Eye (tissue), 1 donor: ENCODE measurements around the gene RIPOR3.
"Not testable (repeated sequence)": the region's sequence is repeated elsewhere in the genome, so short reads cannot be mapped to it uniquely, and the experiment has no call there.

Experiments used
- DNase-seq: peaks from one replicate; pipeline ENCODE4 v3.0.0-alpha.2; 2015

Gene RIPOR3

DNA sequence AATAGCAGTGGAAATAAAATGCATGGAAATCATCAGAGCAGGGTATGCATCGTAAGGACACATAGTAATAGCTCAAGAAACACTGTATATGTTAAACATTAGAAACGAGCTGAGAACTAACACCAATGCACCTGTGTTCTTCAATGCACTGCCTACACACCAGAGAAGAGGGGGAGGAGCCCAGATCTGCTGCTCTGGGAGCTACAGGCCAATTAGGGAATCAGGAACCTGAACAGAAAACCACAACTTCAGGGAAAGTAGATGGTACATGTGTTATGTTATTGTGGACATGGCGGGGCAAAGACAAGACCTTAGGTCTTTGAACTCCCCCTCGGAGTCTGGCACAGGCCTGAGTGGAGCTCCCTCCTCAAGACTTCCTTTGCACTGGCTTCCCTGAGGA, 39.7 kb downstream of the RIPOR3 start:
- DNase-seq = no peak

GRCh38 chr20:50649590-50649989, 41.8 kb downstream of the RIPOR3 start:
- DNase-seq = no peak

- no peak for DNase-seq
Measured at GRCh38 chr20:50648651-50649050, 42.7 kb downstream of the RIPOR3 start.

- DNase-seq = no peak
Measured at GRCh38 chr20:50646483-50646996, 44.8 kb downstream of the RIPOR3 start.

DNA sequence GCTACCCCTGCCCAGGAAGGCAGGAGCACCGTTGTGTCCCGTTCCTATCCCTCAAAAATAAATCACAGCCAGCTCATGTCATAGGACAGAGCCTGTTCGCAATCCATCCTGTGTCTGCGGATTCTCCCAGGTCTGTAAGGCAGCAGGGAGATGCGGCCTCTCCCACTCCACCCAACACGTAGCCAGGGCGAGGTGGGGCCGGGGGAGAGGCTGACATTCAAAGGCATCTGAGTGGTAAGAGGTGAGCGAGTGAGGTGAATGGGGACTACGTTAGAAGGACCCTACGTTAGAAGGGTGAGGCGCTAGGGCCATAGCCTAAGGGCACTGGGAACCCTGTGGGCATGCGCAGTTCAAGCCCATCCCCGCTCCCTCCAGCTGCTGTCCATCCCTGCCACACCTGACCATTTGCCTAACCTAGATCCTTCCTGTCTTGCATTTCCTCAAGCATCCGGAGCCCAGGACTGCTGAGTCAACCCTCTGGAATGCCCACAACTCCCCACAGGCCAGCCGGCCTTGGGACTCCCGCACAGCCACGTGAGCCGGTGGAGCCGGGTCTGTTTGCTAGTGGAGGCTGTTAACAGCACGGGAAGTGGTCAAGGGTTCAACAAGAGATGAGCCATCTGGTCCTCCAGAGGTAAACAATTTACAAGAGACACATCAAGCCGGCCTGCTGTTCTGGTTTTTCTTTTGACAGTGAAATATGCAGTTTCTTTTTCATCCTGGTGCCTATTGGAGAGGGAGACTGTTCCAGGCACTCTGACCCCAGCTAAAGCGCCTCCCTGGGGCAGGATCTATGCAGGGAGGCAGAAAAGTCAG, 45.9 kb downstream of the RIPOR3 start:
- DNase-seq = peak; percentile 41

GRCh38 chr20:50642288-50642803, 49.0 kb downstream of the RIPOR3 start:
- no peak for DNase-seq

DNA sequence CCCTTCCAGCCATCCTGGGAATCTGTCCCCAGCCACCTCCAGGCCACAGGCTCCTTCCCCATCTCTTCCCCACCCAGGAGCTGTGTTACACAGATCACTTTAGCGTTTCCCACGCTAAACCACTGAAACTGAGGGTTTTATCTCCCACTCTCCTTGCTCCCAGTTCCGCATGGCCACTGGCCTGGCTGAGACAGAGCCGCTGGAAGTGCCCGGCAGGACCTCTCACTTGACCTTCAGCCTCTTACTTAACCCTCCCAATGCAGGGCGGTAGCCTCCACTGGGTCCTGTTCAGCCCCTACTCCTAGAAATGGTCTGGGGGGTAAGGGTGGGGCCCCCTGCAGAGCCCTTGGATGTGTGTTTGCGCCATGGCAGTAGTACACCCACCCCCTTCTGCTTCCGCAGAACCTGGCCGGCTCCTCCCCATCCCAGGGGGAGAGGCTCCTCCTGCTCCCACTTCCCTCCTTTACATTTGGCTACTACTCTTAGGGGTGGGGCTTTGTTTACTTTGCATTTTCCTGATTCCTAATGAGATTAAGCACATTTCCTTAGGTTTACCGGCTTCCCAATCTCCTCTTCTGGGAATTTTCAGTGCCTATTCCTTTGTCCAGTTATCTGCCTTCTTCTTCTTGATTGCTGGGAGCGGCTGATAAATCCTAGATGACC, 49.6 kb downstream of the RIPOR3 start:
- DNase-seq = not testable (repeated sequence)

DNA sequence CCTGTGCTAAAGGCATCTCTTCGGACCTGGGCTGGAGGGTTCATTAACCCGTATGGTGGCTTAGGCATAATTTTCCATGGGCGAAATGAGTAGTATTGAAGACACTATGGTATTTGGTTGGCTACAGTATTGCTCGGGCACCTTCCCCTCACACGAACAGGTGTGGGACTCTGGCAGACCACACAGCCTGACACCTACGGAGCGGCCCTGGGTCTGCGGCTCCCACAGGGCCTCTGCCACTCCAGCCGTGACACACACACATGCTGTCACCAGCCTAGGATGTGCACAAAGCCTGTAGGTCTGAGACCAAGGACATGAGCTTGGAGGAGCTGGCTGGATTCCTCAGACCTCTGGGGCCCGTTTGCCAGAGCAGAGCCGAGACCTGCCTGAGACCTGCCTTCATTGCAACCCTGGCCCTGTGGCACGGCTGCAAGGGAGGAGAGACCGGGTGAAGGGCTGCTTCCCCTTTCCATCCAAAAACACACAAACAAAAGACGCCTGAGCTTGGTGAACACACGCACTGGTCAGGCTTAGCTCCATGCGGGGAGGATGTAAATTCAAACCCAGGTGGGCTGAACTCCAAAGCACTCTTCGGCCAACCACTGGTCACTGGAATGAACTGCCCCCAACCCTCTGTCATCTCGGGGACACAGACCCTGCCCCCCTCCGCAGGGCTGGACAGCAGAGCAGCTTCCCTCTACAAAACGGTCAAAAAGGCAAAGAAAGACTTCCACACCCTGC, 51.2 kb downstream of the RIPOR3 start:
- DNase-seq = not testable (repeated sequence)

GRCh38 chr20:50638015-50638847, 53.1 kb downstream of the RIPOR3 start:
- DNase-seq = peak; percentile 59

- DNase-seq = peak; percentile 37
Measured at GRCh38 chr20:50636601-50637540, 54.5 kb downstream of the RIPOR3 start.

- peak; percentile 78 for DNase-seq
Measured at GRCh38 chr20:50635676-50636600, 55.4 kb downstream of the RIPOR3 start.

DNA sequence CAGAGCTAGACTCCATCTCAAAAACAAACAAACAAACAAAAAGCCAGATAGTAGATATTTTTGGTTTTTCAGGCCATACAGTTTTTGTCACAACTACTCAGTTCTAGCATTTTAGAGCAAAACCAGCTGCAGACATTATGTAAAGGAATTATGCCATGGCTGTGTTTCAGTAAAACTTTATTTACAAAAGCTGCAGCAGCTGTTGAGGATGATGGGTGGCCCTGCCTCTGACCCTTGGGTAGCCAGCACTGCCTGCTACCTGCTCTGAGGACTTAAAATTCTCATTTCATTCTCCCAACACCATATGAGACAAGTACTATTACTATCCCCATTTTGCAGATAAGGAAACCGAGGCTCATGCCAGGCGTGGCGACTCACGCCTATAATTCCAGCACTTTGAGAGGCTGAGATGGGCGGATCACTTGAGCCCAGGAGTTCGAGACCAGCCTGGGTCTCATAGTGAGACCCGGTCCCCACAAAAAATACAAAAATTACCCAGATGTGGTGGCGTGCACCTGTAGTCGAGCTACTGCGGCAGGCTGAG, 56.3 kb downstream of the RIPOR3 start:
- DNase-seq = no peak

- no peak for DNase-seq
Measured at GRCh38 chr20:50634191-50634590, 57.2 kb downstream of the RIPOR3 start.

DNA sequence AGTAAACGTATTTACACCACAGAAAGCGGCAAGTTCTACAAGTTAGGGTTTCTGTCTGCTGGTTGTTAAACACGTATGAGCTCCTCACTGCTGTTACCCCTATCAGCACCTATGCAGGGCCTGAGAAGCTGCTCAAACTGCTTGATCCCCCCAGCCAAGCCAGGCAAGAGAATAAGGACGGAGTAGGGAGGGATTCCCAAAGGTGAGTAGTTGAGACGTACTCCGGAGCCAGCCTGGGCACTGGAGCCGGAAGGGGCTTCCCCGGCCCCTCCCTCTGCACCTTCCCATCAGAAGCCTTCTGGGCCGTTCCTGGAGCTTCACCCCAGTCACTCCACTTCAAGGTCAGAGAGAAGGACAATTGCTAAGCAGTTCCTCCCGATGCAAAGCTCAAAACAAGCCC, 58.0 kb downstream of the RIPOR3 start:
- DNase-seq = no peak

DNA sequence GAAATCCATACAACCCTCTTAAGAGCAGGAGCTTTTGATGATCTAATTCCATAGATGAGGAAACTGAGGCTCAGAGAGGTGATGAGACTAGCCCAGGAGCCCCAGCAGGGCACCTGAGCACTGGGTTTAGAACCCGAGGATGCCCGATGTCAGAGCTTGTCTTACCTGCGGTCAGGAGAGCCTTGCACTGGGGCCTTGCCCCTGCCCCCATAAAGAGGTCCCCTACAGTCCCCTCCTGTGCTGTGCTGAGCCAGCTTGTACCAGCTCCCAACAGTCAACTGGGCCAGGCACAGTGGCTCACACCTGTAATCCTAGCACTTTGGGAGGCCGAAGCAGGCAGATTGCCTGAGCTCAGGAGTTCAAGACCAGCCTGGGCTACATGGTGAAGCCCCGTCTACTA, 58.6 kb downstream of the RIPOR3 start:
- DNase-seq = no peak

DNA sequence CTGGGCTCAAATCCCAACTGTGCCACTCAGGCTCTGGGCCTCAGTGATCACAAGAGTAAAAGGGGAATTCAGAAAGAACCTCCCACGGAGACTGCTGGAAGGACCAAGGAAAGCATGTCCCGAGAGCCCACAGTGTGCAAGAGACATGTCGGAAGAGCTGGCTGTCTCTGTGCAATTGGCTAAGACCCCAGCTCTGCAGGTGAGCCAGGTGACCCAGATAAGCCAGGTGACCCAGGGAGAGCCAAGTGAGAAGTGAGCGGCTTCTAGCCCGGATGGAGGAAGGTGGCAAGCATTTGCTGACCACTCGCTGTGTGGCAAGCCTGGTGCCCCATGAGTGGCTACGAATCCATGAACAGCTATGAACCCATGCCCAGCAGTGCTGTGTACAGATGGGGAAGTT, 59.1 kb downstream of the RIPOR3 start:
- no peak for DNase-seq

GRCh38 chr20:50630578-50631263, 60.6 kb downstream of the RIPOR3 start:
- no peak for DNase-seq

DNA sequence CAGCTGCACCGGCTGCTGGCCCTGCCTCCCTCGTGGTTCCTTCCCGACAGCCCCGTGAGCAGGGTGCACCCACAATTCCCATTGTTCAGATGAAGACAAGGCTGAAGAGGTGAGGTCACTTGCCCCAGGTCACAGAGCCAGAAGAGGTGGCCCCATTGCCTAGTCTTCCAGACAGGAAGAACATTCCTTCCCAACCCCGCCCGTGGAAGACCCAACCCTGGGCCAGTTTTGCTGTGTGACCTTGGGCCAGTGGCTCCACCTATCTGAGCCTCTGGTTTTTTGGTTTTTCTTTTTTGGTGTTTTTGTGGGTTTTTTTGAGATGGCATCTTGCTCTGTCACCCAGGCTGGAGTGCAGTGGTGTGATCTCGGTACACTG, 61.7 kb downstream of the RIPOR3 start:
- no peak for DNase-seq
